IPS-11a (cell line): ENCODE measurements around the gene KLHDC4.
"Not testable (repeated sequence)": the region's sequence is repeated elsewhere in the genome, so short reads cannot be mapped to it uniquely, and the experiment has no call there.

Experiments
- H3K4me3 ChIP-seq: one replicate; pipeline ENCODE4 v1.5.1; 2013; ENCODE audit warnings: low read depth, low read length, control low read depth

KLHDC4 gene

GRCh38 chr16:87765776-87766484 lies at the start of gene KLHDC4:
KLHDC4 (minus strand) TSS chr16:87765986; CDS start chr16:87765890, 96 bp downstream.
- peak within 1 kb of the TSS; percentile 88 for H3K4me3 ChIP-seq

GRCh38 chr16:87815567-87815966 lies 49.8 kb upstream of the KLHDC4 start:
- H3K4me3 ChIP-seq: no peak overlapping the region

DNA sequence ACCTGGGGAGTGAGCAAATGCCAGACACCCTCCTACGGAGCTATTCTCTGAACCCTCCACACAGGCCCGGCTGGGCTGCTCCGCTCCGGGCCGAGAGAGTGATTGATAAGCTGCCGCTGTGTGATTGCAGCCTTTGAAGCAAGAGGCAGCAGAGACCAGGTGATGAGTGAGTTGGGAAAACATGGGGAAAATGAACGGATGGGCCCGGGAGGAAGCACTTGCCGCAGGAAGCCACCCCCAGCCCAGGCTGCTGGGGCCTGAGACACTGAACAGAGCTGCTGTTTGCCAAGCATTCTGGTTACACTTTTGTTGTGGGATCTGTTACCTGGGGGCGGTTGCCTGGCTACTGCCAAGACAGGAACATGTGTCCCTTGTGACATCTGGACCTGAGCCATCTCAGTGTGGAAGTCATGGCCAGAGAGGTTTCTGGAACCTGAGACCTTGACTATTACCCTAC lies 46.4 kb upstream of the KLHDC4 start:
- no peak overlapping the region for H3K4me3 ChIP-seq

GRCh38 chr16:87811454-87811853 lies 45.7 kb upstream of the KLHDC4 start:
- H3K4me3 ChIP-seq: not testable (repeated sequence)

DNA sequence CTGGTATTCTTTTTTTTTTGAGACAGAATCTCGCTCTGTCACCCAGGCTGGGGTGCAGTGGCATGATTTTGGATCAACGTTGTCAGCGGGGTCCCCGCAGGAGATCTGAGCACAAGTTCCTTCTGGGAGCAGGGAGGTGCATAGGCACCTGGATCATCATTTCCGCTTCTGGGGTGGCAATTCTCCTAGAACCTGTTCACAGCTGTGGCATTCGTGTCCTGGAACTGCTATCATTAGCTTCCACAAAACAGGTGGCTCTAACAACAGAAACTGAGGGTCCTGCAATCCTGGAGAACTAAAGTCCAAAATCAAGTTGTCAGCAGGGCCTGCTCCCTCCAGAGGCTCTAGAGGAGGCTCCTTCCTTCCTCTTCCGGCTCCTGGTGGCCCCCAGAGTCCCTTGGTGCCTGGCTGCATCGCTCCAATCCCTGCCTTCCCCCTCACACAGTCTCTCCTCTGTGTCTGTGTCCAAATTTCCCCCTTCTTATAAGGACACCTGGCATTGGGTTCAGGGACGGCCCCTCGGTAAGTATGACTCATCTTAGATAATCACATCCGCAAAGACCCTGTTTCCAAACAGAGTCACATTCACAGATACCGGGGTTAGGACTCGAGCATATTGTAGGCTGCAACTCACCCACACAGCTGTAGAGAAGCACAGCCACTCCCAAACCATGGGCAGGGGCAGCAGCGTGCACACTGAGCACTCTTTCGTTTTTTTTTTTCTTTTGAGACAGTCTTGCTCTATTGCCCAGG lies 43.5 kb upstream of the KLHDC4 start:
- H3K4me3 ChIP-seq: no peak overlapping the region

DNA sequence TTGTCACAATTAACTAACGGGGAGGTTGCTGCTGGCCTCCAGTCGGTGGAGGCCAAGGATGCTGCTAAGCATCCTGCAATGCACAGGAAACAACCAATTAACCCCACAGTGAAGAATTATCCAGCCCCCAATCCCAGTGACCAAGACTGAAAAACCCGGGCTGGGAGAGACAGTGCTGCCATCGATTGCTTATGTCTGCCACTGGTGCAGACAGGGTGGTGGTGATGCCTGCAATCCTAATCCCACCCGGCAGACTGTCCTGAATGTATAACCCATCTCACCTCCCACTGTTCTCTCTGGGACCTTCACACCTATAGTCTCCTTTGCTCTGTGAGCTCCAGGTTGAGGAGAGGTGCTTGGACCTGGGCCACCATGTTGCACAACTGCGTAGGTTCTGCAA lies 42.3 kb upstream of the KLHDC4 start:
- no peak overlapping the region for H3K4me3 ChIP-seq

DNA sequence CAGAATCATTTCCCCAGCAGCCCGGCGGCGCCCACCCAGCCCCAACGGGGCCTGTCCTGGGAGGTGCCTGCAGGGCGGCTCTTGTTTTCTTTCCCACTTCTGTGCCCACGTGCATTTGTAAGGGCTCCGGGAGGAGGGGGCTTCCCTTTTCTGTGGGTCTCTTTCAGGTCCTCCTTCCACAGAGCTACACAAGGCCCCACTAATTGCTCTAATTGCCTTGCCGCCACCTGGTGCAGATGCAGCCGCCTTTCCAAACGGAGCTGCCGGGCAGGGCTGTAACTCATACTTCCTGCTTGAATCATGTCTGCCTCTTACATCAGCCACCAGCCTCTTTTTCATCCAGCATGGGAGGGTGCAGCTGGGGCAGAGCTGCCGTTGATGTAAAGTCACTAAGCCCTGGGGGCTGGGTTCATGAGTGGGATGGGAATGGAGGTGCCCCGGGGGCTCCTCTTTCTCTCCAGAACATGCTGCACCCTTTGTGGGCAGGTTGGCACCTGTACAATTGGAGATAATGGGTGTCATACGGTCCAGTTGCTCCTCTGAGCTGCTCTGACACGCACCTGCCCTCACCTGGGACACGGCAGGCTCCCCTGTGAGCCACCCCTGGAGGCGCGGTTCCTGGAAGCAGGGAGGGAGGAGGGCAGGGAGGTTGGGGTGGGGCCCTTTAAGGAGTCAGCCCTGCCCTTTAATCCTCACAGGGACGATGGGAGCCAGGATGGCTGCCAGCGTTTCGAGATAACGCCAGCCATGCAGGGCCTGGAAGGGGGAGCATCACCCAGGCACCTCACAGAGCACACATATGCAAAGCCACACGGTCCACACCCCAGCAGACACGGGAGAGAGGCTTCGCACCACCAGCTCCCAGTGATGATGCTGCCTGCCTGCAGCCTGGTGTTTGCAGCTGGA lies 41.1 kb upstream of the KLHDC4 start:
- no peak overlapping the region for H3K4me3 ChIP-seq

DNA sequence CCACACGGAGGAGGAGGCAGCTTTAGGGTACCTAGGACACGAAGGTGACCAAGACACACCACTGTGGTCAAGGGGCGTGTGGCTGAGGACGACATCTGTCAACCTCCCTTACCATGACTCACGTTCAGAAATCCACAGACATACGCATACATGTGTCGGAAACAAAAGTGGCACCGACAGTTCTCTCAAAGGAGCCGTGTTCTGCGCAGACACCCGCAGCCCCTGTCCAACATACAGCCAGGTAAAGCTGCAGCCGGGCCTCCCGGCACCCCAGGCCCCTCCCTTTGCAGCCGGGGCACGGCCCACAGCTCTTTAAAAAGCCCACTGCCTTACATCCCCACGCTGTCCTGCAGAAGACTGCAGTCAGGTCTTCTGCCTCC lies 40.5 kb upstream of the KLHDC4 start:
- H3K4me3 ChIP-seq: no peak overlapping the region

GRCh38 chr16:87803385-87803784 lies 37.6 kb upstream of the KLHDC4 start:
- no peak overlapping the region for H3K4me3 ChIP-seq

DNA sequence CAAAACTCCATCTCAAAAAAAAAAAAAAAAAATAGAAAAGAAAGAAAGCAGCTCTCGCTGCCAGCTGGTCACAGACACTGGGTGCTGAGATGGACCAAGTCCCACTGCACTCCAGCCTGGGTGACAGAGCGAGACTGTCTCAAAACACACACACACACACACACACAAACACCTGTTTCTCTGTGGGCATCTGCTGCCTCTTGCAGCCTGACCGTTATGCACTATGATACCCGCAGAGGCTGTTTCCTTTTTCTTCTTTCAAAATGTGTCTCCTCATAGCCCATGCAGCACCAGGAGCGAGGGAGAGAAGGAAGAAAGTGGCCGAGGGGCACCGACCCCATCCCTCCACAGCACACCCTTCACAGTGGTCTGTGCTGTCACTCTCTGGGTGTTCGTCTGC lies 36.9 kb upstream of the KLHDC4 start:
- H3K4me3 ChIP-seq: no peak overlapping the region

DNA sequence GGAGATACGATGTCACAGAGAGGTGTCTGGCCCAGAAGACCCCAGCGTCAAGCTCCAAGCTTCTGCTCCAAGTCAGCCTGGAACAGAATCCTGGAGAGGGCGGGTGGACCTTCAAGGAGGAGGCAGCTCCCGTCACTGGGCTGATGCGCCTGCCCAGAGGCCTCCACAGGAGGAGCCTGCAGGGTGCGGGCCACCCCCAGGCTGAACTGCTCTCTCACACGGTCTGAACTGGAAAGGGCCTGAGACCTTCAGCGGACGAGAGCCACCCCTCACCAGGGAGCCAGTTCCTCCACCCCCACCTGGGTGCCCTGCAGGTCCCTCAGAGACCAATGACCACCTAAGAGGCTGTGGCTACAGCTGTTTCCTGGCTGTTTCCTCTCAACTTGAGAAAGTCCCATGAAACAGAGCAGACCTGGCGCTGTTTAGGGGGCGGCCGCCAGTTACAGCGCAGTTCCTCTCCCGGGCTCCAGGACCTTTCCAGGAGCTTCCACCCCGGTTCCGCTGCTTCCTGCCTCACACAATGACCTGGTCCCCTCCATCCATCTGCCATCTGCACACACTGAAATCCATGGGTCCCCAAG lies 36.0 kb upstream of the KLHDC4 start:
- H3K4me3 ChIP-seq: no peak overlapping the region

DNA sequence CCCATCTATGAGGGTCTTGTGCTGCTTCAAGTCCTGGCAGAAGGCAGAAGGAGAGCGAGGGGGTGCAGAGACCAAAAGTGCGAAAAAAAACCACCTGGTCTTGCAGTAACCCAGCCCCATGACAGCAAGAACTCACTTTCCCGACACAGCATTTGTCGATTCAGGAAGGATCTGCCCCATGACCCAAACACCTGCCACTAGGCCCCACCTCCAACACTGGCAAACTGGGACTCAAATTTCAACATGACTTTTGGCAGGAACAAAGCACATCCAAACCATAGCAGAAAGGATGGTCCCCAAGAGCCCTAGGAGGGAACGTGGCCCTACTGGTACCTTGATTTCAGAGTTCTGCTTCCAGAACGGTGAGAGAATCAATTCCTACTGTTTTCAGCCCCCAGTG lies 34.7 kb upstream of the KLHDC4 start:
- H3K4me3 ChIP-seq: no peak overlapping the region

- H3K4me3 ChIP-seq: no peak overlapping the region
Observed at GRCh38 chr16:87795336-87795735, 29.6 kb upstream of the KLHDC4 start.

DNA sequence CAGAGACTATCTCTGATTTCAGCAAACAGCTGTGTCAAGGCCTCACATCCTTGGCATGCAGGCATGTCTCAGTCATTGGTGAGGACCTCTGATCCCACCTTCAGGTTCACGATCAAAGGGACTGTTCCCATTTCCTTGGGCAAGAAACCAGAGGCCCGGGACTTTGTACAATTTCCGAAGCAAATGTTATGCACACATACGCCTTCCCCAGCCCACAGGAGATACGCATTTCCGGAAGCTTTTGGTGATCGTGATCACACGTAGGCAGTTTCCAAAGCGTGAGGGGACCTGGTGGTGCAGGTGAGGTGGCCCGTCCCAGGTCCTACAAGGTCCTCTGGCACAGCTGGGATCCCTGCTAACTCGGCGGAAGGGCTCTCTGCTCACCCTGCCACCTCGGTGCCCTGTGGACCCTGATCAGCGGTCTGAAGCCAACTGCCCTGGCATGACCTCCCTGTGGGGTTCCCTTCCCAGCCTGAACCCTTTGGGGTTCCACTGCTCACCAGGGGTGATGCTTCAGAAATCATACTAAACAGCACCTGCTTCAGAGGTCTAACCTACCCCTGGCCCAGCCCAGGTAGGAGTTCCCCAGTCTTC lies 28.8 kb upstream of the KLHDC4 start:
- no peak overlapping the region for H3K4me3 ChIP-seq

- no peak overlapping the region for H3K4me3 ChIP-seq
Observed at GRCh38 chr16:87792205-87792565, 26.4 kb upstream of the KLHDC4 start.

DNA sequence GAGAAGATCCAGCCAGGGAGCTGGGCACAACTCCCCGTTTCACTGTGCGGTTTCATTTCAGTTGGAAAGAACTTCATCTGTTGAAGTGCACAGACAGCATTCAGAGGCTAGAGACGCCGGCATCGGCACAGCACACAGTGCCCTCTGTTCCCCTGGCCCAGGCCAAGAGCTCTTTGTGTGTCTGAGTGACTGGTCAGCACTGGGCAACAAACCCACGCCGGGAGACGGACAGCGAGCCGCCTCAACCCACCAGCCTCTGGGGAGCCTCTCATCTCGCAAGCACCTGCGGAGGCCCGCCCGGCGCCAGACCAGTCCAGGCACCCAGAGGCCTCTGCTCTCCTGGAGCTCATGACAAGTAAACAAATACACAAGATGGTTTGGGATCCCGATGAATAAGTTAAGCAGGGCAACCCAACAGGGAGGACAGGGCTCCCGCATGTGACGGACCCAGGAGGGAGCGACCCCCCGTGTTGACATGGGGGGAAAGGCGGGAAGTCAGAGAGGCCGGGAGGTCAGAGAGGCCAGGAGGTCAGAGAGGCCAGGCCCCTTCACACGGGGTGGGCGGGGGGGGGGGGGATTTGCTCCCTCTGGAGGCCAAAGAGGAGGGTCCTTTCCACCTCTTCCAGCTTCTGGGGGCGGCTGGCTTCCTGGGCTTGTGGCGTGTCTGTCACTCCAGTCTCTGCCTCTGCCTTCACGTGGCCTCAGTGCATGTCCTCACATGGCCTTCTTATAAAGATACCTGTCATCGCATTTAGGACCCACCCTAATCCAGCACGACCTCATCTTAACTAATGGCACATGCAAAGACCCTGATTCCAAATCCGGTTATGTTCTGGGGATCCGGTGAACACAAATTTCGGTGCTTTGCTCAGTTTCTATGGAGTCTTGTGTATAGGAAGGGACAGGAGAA lies 25.8 kb upstream of the KLHDC4 start:
- no peak overlapping the region for H3K4me3 ChIP-seq

DNA sequence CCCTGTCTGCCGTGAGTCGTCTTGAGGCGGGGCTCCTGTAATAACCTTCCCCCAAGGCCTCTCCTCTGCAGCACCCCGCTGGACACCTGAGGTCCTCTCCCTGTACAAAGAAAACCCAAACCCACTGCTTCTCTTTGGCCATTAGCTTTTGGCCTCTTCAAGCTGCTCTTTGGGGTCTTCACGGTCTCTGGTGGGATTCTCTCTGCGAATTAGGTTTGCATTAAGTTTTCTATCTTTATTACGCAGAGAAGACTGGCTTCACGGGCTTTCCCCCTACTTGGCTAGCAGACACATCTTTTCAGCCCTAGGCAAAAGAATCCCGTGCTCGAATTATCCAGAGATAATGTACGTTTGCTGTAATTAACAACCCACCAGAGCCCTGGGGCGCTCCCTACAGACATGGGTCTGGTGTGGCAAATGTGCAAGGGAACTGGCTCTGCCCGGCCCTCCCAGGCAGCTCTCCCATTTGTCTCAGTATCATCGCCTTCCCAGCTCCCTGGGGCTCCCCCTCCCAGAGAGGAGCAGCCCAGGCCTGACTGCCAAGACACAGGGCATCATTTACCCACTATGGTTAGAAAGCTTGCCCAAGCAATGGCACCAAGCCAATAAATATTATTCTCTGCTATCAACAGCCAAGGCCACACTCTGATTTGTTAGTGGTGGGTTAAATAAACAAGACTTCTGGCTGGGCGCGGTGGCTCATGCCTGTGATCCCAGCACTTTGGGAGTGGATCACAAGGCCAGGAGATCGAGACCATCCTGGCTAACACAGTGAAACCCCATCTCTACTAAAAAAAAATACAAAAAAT lies 24.7 kb upstream of the KLHDC4 start:
- no peak overlapping the region for H3K4me3 ChIP-seq

DNA sequence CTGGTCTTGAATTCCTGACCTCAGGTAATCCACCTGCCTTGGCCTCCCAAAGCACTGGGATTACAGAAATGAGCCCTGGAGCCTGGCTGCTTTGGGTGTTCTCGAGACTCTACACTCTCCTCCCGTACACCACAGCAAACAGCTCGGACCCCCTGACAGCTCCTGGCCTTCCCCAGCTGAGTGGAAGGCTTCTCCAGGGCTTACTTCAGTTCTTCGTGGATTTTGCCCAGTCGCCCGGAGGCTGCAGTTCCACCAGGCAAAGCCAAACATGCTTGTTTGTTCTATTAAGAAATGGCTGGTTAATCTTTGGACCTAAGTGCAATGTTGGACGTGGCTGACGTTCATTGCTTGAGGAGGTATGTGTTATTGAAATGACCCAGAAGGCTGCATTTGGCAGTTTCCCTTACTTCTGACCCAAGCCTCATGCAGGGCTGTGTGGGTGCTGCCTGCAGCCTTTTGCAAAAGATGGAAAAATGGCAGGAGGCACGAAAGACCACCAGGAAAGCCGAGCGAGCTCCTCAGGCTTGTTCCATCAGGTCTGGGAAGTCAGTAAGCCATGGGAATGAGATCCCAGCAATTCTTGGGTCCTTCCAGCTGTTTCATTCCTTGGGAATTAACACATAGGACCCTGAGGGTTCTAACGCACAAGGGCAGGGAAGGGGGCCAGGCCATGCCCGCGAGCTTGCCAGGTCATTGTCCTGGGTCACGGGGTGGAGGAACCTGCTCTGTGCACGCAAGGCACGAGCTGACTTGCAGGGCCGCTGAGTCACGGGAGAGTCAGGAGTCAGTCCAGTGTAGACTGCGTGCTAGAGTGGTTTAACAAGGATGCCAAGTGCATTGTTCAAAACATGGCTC lies 23.9 kb upstream of the KLHDC4 start:
- no peak overlapping the region for H3K4me3 ChIP-seq
